K562 (cell line): ENCODE results near the gene OLAH. TPM values are rescaled to one million over a fixed set of nuclear protein-coding genes. Genes with fewer than 3 reads are reported as not detected.

Source experiments
- ATAC-seq: fragments of 200-7000 bp; cut with Tn5 transposase; 3 replicates; pipeline ENCODE4 v1.9.1; 2020; ENCODE audit warnings: moderate library complexity
- BruUV-seq: library from RNA; stranded (reverse); fragments of 400-500 nt; replicated peaks from 2 replicates; lab custom pipeline; 2021; lab: Mats Ljungman, UMichigan
- CTCF ChIA-PET: fragments of 300-600 bp; formaldehyde crosslinking; extraction: SDS; loops from one replicate; lab custom pipeline; 2021; ENCODE audit warnings: low intra/inter-chr PET ratio; lab: Yijun Ruan, JAX
- POLR2A ChIA-PET: fragments of 300-600, 350-650 bp; sonication (Branson Sonifier 250); formaldehyde crosslinking; extraction: SDS; loops from one replicate; lab custom pipeline; 2021; ENCODE audit warnings: antibody characterized with exemption, inconsistent platforms; lab: Yijun Ruan, JAX
- DNase-seq, 4 experiments: peaks; one replicate each; pipeline versions ENCODE4 v3.0.0 to v3.0.0-alpha.2; 2011 to 2018; ENCODE audit warnings: low spot score in 3 of 4, mixed read lengths in 3 of 4; ENCODE audit errors: extremely low read depth in 1 of 4
- FAIRE-seq: peaks from 2 replicates; lab custom pipeline; 2011; peaks lifted over from hg19 to GRCh38; lab: Jason Lieb, UNC
- H2AFZ ChIP-seq: 2 replicates; pipeline ENCODE4 v1.6.0; 2011; ENCODE audit warnings: low read depth, low read length, control low read depth, inconsistent platforms
- H3K27ac ChIP-seq: fragments of 200-600 bp; 3 replicates; pipeline ENCODE4 v1.8.0; 2011; ENCODE audit warnings: low read depth, mild to moderate bottlenecking, control low read depth, inconsistent platforms, low read length, moderate library complexity, mixed read lengths; ENCODE audit errors: extremely low read depth
- H3K27me3 ChIP-seq, 2 experiments: fragments of 300-600 bp in 1 of 2; 2 replicates in 1 of 2; 3 replicates in 1 of 2; pipeline versions ENCODE4 v1.6.0 to v1.8.0; 2011; ENCODE audit warnings: inconsistent platforms in 2 of 2, low read length in 2 of 2, mild to moderate bottlenecking in 1 of 2, mixed read lengths in 1 of 2, moderate library complexity in 1 of 2; ENCODE audit not compliant: control insufficient read depth in 2 of 2, insufficient read depth in 2 of 2
- H3K36me3 ChIP-seq: fragments of 300-600 bp; 3 replicates; pipeline ENCODE4 v1.8.0; 2011; ENCODE audit warnings: mild to moderate bottlenecking, low read length, inconsistent platforms; ENCODE audit not compliant: control insufficient read depth, insufficient read depth
- H3K4me1 ChIP-seq, 2 experiments: fragments of 200-600 bp in 1 of 2; replicated peaks in 1 of 2; 2 replicates in 1 of 2; 3 replicates in 1 of 2; pipeline versions ENCODE4 v1.5.1 to v1.8.0; 2011; ENCODE audit warnings: inconsistent platforms in 2 of 2, low read length in 2 of 2, mild to moderate bottlenecking in 1 of 2, mixed read lengths in 1 of 2, moderate library complexity in 1 of 2; ENCODE audit not compliant: control insufficient read depth in 2 of 2, insufficient read depth in 2 of 2
- H3K4me2 ChIP-seq: 2 replicates; pipeline ENCODE4 v1.6.1; 2011; ENCODE audit warnings: low read length, control low read depth, inconsistent platforms, mixed read lengths; ENCODE audit not compliant: insufficient read depth
- H3K4me3 ChIP-seq: fragments of 200-600 bp; sonication (generic), shearing (Covaris generic); 2 replicates; pipeline ENCODE4 v1.5.1; 2016; ENCODE audit warnings: control low read depth, inconsistent platforms
- H3K79me2 ChIP-seq: fragments of 200-600 bp; 3 replicates; pipeline ENCODE4 v1.8.0; 2011; ENCODE audit warnings: low read length, inconsistent platforms; ENCODE audit not compliant: control insufficient read depth, insufficient read depth
- H3K9ac ChIP-seq, 2 experiments: 2 replicates each; pipeline versions ENCODE4 v1.6.0 to v1.6.1; 2011; ENCODE audit warnings: low read depth in 2 of 2, low read length in 2 of 2, control low read depth in 1 of 2, inconsistent platforms in 1 of 2, mild to moderate bottlenecking in 1 of 2, mixed read lengths in 1 of 2; ENCODE audit not compliant: insufficient read depth in 1 of 2
- H3K9me1 ChIP-seq: one replicate; pipeline ENCODE4 v1.6.0; 2011; ENCODE audit warnings: inconsistent platforms, mild to moderate bottlenecking, low read length, moderate library complexity; ENCODE audit not compliant: control insufficient read depth, insufficient read depth
- H3K9me3 ChIP-seq: replicated peaks from 2 replicates; pipeline ENCODE4 v1.5.1; 2011; ENCODE audit warnings: low read depth, low read length, inconsistent platforms; ENCODE audit not compliant: control insufficient read depth, insufficient read depth
- H4K20me1 ChIP-seq: replicated peaks from 2 replicates; pipeline ENCODE4 v1.6.1; 2011; ENCODE audit warnings: low read length, inconsistent platforms, mixed read lengths; ENCODE audit not compliant: control insufficient read depth, insufficient read depth
- DACH1 ChIP-seq: fragments of 450-650 bp; IDR thresholded peaks from 2 replicates; pipeline ENCODE4 v1.6.1; 2018; ENCODE audit not compliant: partially characterized antibody
- EP300 ChIP-seq: IDR thresholded peaks from 2 replicates; pipeline ENCODE4 v1.6.1; 2012; ENCODE audit warnings: low read length, improper control_type of control experiment
- FOS ChIP-seq: IDR thresholded peaks from 3 replicates; pipeline ENCODE4 v1.6.1; 2011; ENCODE audit not compliant: insufficient read length; ENCODE audit errors: extremely low read depth
- HDAC3 ChIP-seq: fragments of 450-650 bp; IDR thresholded peaks from 2 replicates; pipeline ENCODE4 v1.6.1; 2018; ENCODE audit warnings: borderline replicate concordance, mild to moderate bottlenecking, moderate library complexity; ENCODE audit not compliant: partially characterized antibody
- NCOA1 ChIP-seq: fragments of 450-650 bp; IDR thresholded peaks from 2 replicates; pipeline ENCODE4 v1.6.1; 2016; ENCODE audit warnings: low read depth
- PHB ChIP-seq: fragments of 250-450 bp; sonication (Bioruptor Pico); IDR thresholded peaks from 2 replicates; pipeline ENCODE4 v1.5.0; 2021
- PTBP1 ChIP-seq: fragments of 200-400 bp; formaldehyde crosslinking; IDR thresholded peaks from 2 replicates; pipeline ENCODE4 v1.6.1; 2017; ENCODE audit warnings: low read depth, low read length
- RFX5 ChIP-seq: IDR thresholded peaks from 2 replicates; pipeline ENCODE4 v1.6.1; 2011; ENCODE audit warnings: low read depth, mild to moderate bottlenecking, improper control_type of control experiment, low read length
- TARDBP ChIP-seq: fragments of 450-650 bp; IDR thresholded peaks from 2 replicates; pipeline ENCODE4 v1.6.1; 2016
- TEAD2 ChIP-seq: fragments of 450-650 bp; IDR thresholded peaks from 2 replicates; pipeline ENCODE4 v1.6.1; 2016; ENCODE audit warnings: missing genetic modification characterization, control low read depth, missing compliant biosample characterization
- ZEB2 ChIP-seq: fragments of 450-650 bp; IDR thresholded peaks from 2 replicates; pipeline ENCODE4 v1.6.1; 2016
- ZNF232 ChIP-seq: sonication (generic); formaldehyde crosslinking; IDR thresholded peaks from 2 replicates; pipeline ENCODE4 v1.8.0; 2022; ENCODE audit warnings: mild to moderate bottlenecking, missing genetic modification reagents
- ZNF253 ChIP-seq: fragments of 250-450 bp; sonication (Bioruptor Pico); conservative IDR thresholded peaks from 2 replicates; pipeline ENCODE4 v1.6.1; 2021; ENCODE audit warnings: mild to moderate bottlenecking
- ZNF507 ChIP-seq: conservative IDR thresholded peaks from 2 replicates; pipeline ENCODE4 v1.6.1; 2017; ENCODE audit warnings: missing genetic modification characterization, missing compliant biosample characterization
- ZNF696 ChIP-seq: fragments of 250-450 bp; sonication (Bioruptor Pico); conservative IDR thresholded peaks from 2 replicates; pipeline ENCODE4 v1.4.0; 2020; ENCODE audit warnings: mild to moderate bottlenecking, moderate library complexity
- WGBS: fragments of 100-300 bp; shearing (Covaris generic); methylation state at CpG from one replicate; pipeline ENCODE4 v1.1.6; 2016; ENCODE audit warnings: low coverage, mixed read lengths; ENCODE audit not compliant: insufficient coverage; ENCODE audit errors: missing lambda C conversion rate; 5-methylcytosine and 5-hydroxymethylcytosine counted together
- in situ Hi-C: fragments of 300-500 bp; cut with MboI; formaldehyde crosslinking; loops from 4 replicates; pipeline ENCODE4 v1.15.0; 2018; ENCODE audit warnings: inconsistent platforms, mixed read lengths
- intact Hi-C: fragments of 100-400 bp; cut with micrococcal nuclease; formaldehyde crosslinking; loops from 2 replicates; pipeline ENCODE4 v1.14.2; 2022
- polyA plus RNA-seq, 8 experiments: library from polyadenylated mRNA; depleted of rRNA in 4 of 8; stranded (reverse) in 5 of 8; unstranded in 3 of 8; fragments of >200 nt; fragmentation: Nextera tagmentation in 2 of 8; fragmentation: Illumina TruSeq in 1 of 8; extraction: Ambion mirVana in 2 of 8; extraction: Trizol in 1 of 8; gene quantifications; 2 replicates each; pipeline versions ENCODE4 v1.2.1 to v1.2.3, GENCODE V29; 2011 to 2014; ENCODE audit warnings: inconsistent platforms in 1 of 8, missing spikeins in 1 of 8
- total RNA-seq, 7 experiments: library from RNA; depleted of rRNA in 6 of 7; stranded (reverse); fragments of >200 nt in 6 of 7; fragmentation: Illumina TruSeq in 2 of 7; extraction: Trizol in 2 of 7; gene quantifications; 2 replicates each; pipeline versions ENCODE4 v1.2.1 to v1.2.3, GENCODE V29; 2011 to 2021; ENCODE audit warnings: low replicate concordance in 1 of 7
- TF ChIP-seq, protein P1 (sequence below): sonication (generic); formaldehyde crosslinking; IDR thresholded peaks from 2 replicates; pipeline ENCODE4 v1.8.1; 2023; ENCODE audit warnings: mild to moderate bottlenecking, missing genetic modification reagents

OLAH gene
- total and polyA plus RNA-seq, 9 of the 15 experiments (the other 6 are each of a cell fraction or from before 2014, with no cell fraction given): 0.11 to 0.45 (median 0.18) TPM; not detected in 3

DNA sequence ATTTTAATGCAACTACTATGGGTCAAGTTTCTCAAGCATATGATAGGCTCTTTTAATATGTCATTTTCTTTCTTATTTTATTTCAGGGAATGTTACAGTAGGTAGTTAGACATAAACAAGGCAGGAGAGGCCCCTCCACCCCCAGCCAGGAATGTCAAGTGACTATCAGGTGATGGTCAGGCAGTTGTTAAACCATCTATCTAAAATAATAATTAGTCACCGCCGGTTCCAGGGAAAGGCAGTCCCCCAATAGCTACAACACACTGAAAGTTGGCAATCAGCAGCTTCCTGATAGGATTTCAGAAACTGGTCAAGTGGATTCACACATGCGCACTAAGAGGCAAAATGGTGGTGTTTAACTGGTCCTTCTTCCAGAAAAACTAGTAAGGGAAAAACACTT is 9.3 kb downstream of the OLAH start:
- H3K9ac ChIP-seq: no peak overlapping the region
- H3K4me2 ChIP-seq: no peak overlapping the region
- no peak overlapping the region for H3K4me3 ChIP-seq
- H3K27ac ChIP-seq: no peak overlapping the region
- no peaks in the 10 kb centered on the region for H3K9me3 ChIP-seq
- ATAC-seq: no peak
- no peak for FAIRE-seq
- POLR2A ChIA-PET: no interaction called here
- H3K27me3 ChIP-seq: peaks cover 0 to 7% of the 10 kb centered on the region in 2 experiments; a peak in 3 of 5 replicates
- H3K9me1 ChIP-seq: no peaks in the 10 kb centered on the region
- no peaks in the 10 kb centered on the region for H4K20me1 ChIP-seq
- DNase-seq: no peak
- no peaks in the 10 kb centered on the region for H3K36me3 ChIP-seq
- H3K79me2 ChIP-seq: no peaks in the 10 kb centered on the region
- intact Hi-C loops: no loop called here
- BruUV-seq: no TSS peak
- in situ Hi-C loops: no loop called here
- no peaks in the 10 kb centered on the region; a peak in 1 of 5 replicates for H3K4me1 ChIP-seq
- TF ChIP-seq FOS: no peak
- TF ChIP-seq EP300: no peak
- TF ChIP-seq ZNF232 (CRISPR knock-in tag): no peak
- TF ChIP-seq NCOA1: no peak
- TF ChIP-seq ZNF507 (tag): no peak
- TF ChIP-seq TEAD2: no peak
- TF ChIP-seq RFX5: no peak
- no peak for TF ChIP-seq PHB (CRISPR knock-in tag)
- TF ChIP-seq DACH1: no peak
- no peak for TF ChIP-seq ZNF696
- no peak for TF ChIP-seq ZEB2
- no peak for TF ChIP-seq TARDBP
- TF ChIP-seq ZNF253 (CRISPR knock-in tag): no peak
- TF ChIP-seq PTBP1: no peak
- no peak for TF ChIP-seq HDAC3
- TF ChIP-seq, protein P1, sequence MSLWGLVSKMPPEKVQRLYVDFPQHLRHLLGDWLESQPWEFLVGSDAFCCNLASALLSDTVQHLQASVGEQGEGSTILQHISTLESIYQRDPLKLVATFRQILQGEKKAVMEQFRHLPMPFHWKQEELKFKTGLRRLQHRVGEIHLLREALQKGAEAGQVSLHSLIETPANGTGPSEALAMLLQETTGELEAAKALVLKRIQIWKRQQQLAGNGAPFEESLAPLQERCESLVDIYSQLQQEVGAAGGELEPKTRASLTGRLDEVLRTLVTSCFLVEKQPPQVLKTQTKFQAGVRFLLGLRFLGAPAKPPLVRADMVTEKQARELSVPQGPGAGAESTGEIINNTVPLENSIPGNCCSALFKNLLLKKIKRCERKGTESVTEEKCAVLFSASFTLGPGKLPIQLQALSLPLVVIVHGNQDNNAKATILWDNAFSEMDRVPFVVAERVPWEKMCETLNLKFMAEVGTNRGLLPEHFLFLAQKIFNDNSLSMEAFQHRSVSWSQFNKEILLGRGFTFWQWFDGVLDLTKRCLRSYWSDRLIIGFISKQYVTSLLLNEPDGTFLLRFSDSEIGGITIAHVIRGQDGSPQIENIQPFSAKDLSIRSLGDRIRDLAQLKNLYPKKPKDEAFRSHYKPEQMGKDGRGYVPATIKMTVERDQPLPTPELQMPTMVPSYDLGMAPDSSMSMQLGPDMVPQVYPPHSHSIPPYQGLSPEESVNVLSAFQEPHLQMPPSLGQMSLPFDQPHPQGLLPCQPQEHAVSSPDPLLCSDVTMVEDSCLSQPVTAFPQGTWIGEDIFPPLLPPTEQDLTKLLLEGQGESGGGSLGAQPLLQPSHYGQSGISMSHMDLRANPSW (CRISPR knock-in tag): no peak
- H2AFZ ChIP-seq: no peak overlapping the region
- CTCF ChIA-PET: no interaction called here
- 6% methylated on average over 3 of the region's 3 CpGs for WGBS
